Kidney epithelial cell (primary cell): Measurements from ENCODE around the gene SLC15A4. TPM values are rescaled to one million over a fixed set of nuclear protein-coding genes. Genes with fewer than 3 reads are reported as not detected.

Experiments used
- DNase-seq: peaks from one replicate; pipeline ENCODE4 v3.0.0-alpha.2; 2010; ENCODE audit warnings: low read depth
- H3K27me3 ChIP-seq: 2 replicates; pipeline ENCODE4 v1.6.0; 2011; ENCODE audit warnings: low read length; ENCODE audit not compliant: control insufficient read depth, insufficient read depth
- H3K36me3 ChIP-seq: 2 replicates; pipeline ENCODE4 v1.5.1; 2011; ENCODE audit warnings: low read length; ENCODE audit not compliant: control insufficient read depth, insufficient read depth
- H3K4me3 ChIP-seq: 2 replicates; pipeline ENCODE4 v1.5.1; 2011; ENCODE audit warnings: low read depth, mild to moderate bottlenecking, control low read depth, low read length
- CTCF ChIP-seq: IDR thresholded peaks from 2 replicates; pipeline ENCODE4 v1.5.1; 2011; ENCODE audit warnings: mild to moderate bottlenecking, moderate library complexity, low read length, control low read depth, inconsistent platforms; ENCODE audit not compliant: insufficient read depth, poor library complexity, severe bottlenecking
- total RNA-seq: library from RNA; depleted of rRNA; stranded (reverse); fragments of >200 nt; gene quantifications from 2 replicates; pipeline ENCODE4 v1.2.3, GENCODE V29; 2015

SLC15A4 gene
- total RNA-seq, 1 donor from 2014 or later = 108 TPM

- Histone ChIP-seq H3K27me3 (no peaks in the 10 kb centered on the region), H3K4me3 (no peak overlapping the region), H3K36me3 (peaks cover 4% of the 10 kb centered on the region)
- DNase-seq = no peak
- TF ChIP-seq CTCF = no peak
Observed at GRCh38 chr12:128791395-128792322, 32.1 kb downstream of the SLC15A4 start.

- DNase-seq = no peak
- Histone ChIP-seq H3K27me3 (no peaks in the 10 kb centered on the region), H3K36me3 (peaks cover 4% of the 10 kb centered on the region), H3K4me3 (no peak overlapping the region)
- no peak for TF ChIP-seq CTCF
Observed at GRCh38 chr12:128790653-128791373, 32.9 kb downstream of the SLC15A4 start.

- H3K36me3 ChIP-seq = peaks cover 1% of the 10 kb centered on the region
- H3K27me3 ChIP-seq = no peaks in the 10 kb centered on the region
- no peak overlapping the region for H3K4me3 ChIP-seq
- no peak for DNase-seq
- TF ChIP-seq CTCF = no peak
Observed at GRCh38 chr12:128790221-128790620, 33.5 kb downstream of the SLC15A4 start.

- Histone ChIP-seq H3K36me3 (peaks cover 1% of the 10 kb centered on the region), H3K4me3 (no peak overlapping the region), H3K27me3 (no peaks in the 10 kb centered on the region)
- no peak for DNase-seq
- no peak for TF ChIP-seq CTCF
Observed at GRCh38 chr12:128789356-128789929, 34.3 kb downstream of the SLC15A4 start.

GRCh38 chr12:128787827-128788226, 35.9 kb downstream of the SLC15A4 start:
- H3K27me3 ChIP-seq = no peaks in the 10 kb centered on the region
- no peak overlapping the region for H3K4me3 ChIP-seq
- H3K36me3 ChIP-seq = no peaks in the 10 kb centered on the region
- TF ChIP-seq CTCF = no peak
- DNase-seq = no peak
